ENCODE data around the gene CCDC85C. TPM values are rescaled to one million over a fixed set of nuclear protein-coding genes. Genes with fewer than 3 reads are reported as not detected.

CCDC85C gene
- total RNA-seq, 1 experiment from 2014 or later, result 42.3 TPM

- BruUV-seq (replicated peaks), result no TSS peak
- RAD21 ChIA-PET (ENCODE audit: low non-redundant PET in 1 of 2, low total read pairs in 2 of 2, uncharacterized antibody in 2 of 2, unreplicated experiment in 2 of 2), result no interaction called here
- Histone ChIP-seq H3K4me1 (ENCODE audit: control insufficient read depth in 1 of 2, insufficient read depth in 2 of 2, low read length in 2 of 2) (0 out of 4 replicates have a peak, but pooled peaks cover 0 to 2% of the 10 kb centered on the region in 2 experiments), H2AFZ (ENCODE audit: low read depth, low read length, poor library complexity, severe bottlenecking) (no peak overlapping the region), H3K27me3 (ENCODE audit: insufficient read depth, low read length) (no peaks in the 10 kb centered on the region), H3K9me3 (ENCODE audit: control insufficient read depth in 1 of 2, insufficient read depth in 1 of 2, low read depth in 1 of 2, low read length in 2 of 2) (no peaks in the 10 kb centered on the region), H4K20me1 (ENCODE audit: insufficient read depth) (no peaks in the 10 kb centered on the region; the same call in 1 of the 2 replicates), H3K27ac (ENCODE audit: low read depth, low read length) (no peak overlapping the region), H3K36me3 (ENCODE audit: control insufficient read depth in 1 of 2, insufficient read depth in 2 of 2, low read length in 2 of 2) (no peaks in the 10 kb centered on the region), H3K9ac (ENCODE audit: low read length) (no peak overlapping the region), H3K9me2 (ENCODE audit: insufficient read depth) (no peaks in the 10 kb centered on the region), H3K4me3 (replicated peaks in 1 of 2; ENCODE audit: low read depth in 1 of 2, low read length in 2 of 2) (no peak overlapping the region), H3K4me2 (ENCODE audit: low read length) (no peak overlapping the region), H3K79me2 (ENCODE audit: insufficient read depth, low read length) (peaks cover 94% of the 10 kb centered on the region)
- TF ChIP-seq POLR2A (IDR thresholded peaks at IDR 0.05; ENCODE audit: borderline replicate concordance, extremely low read depth, insufficient read depth, insufficient read length), result no peak
- TF ChIP-seq, protein P1, sequence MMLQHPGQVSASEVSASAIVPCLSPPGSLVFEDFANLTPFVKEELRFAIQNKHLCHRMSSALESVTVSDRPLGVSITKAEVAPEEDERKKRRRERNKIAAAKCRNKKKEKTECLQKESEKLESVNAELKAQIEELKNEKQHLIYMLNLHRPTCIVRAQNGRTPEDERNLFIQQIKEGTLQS (IDR thresholded peaks at IDR 0.05), result no peak
- no peak for TF ChIP-seq EZH2 (IDR thresholded peaks at IDR 0.05)
- no peak for TF ChIP-seq REST (IDR thresholded peaks at IDR 0.05; ENCODE audit: low read depth)
- no peak for TF ChIP-seq RAD21 (IDR thresholded peaks at IDR 0.05; ENCODE audit: low read depth)
- intact Hi-C loops (cut with micrococcal nuclease), result no loop called here
- CTCF ChIA-PET, result no interaction called here
- no peak for DNase-seq (ENCODE audit: low read depth, low spot score)
- POLR2A ChIA-PET, result no interaction called here
- no peak for ATAC-seq
These were observed 130.5 kb downstream of the CCDC85C start for GRCh38 chr14:99473458-99473857.

- POLR2A ChIA-PET, result no interaction called here
- DNase-seq (ENCODE audit: low read depth, low spot score), result no peak
- no peak overlapping the region for H3K27ac ChIP-seq (ENCODE audit: low read depth, low read length)
- TF ChIP-seq POLR2AphosphoS5 (IDR thresholded peaks at IDR 0.05; ENCODE audit: low read depth, low read length) (no peak), ZFX (IDR thresholded peaks at IDR 0.05) (no peak)
- H4K20me1 ChIP-seq (ENCODE audit: insufficient read depth), result no peaks in the 10 kb centered on the region; the same call in 1 of the 2 replicates
- no peak overlapping the region for H3K4me2 ChIP-seq (ENCODE audit: low read length)
- 0 out of 4 replicates have a peak, but pooled peaks cover 0 to 2% of the 10 kb centered on the region in 2 experiments for H3K4me1 ChIP-seq (ENCODE audit: control insufficient read depth in 1 of 2, insufficient read depth in 2 of 2, low read length in 2 of 2)
- no peak for ATAC-seq
- BruUV-seq (replicated peaks), result no TSS peak
- H3K9ac ChIP-seq (ENCODE audit: low read length), result no peak overlapping the region
- CTCF ChIA-PET, result no interaction called here
- no peaks in the 10 kb centered on the region for H3K36me3 ChIP-seq (ENCODE audit: control insufficient read depth in 1 of 2, insufficient read depth in 2 of 2, low read length in 2 of 2)
- no peak overlapping the region for H2AFZ ChIP-seq (ENCODE audit: low read depth, low read length, poor library complexity, severe bottlenecking)
- RAD21 ChIA-PET (ENCODE audit: low non-redundant PET in 1 of 2, low total read pairs in 2 of 2, uncharacterized antibody in 2 of 2, unreplicated experiment in 2 of 2), result no interaction called here
- intact Hi-C loops (cut with micrococcal nuclease), result no loop called here
- no peaks in the 10 kb centered on the region for H3K9me2 ChIP-seq (ENCODE audit: insufficient read depth)
- no peaks in the 10 kb centered on the region for H3K27me3 ChIP-seq (ENCODE audit: insufficient read depth, low read length)
- H3K4me3 ChIP-seq (replicated peaks in 1 of 2; ENCODE audit: low read depth in 1 of 2, low read length in 2 of 2), result no peak overlapping the region
- H3K79me2 ChIP-seq (ENCODE audit: insufficient read depth, low read length), result peaks cover 89% of the 10 kb centered on the region
- no peaks in the 10 kb centered on the region for H3K9me3 ChIP-seq (ENCODE audit: control insufficient read depth in 1 of 2, insufficient read depth in 1 of 2, low read depth in 1 of 2, low read length in 2 of 2)
These were observed 131.1 kb downstream of the CCDC85C start for GRCh38 chr14:99472937-99473336.

Measured in HCT116 (cell line).